T-helper 2 cell treated with Interferon-gamma antibody and Interleukin-4, amounts not matched to agents 100 ng/mL and 5 ng/mL, for 36 hours (primary cell): ENCODE data around the gene FAM221B. TPM values are rescaled to one million over a fixed set of nuclear protein-coding genes. Genes with fewer than 3 reads are reported as not detected.

Experiments used
- total RNA-seq: library from RNA; stranded (reverse); gene quantifications from 2 replicates; pipeline ENCODE4 v1.2.3, GENCODE V29; 2022

FAM221B gene
- total RNA-seq, 1 donor from 2014 or later = not detected

Other genes with a start within 250 kb of the FAM221B start
- gene TESK1, start 223.5 kb downstream of the FAM221B start, total RNA-seq = 30.0 and 33.1 TPM in 2 replicates
- 7.0 and 7.3 TPM in 2 replicates for gene CD72, start 210.3 kb downstream of the FAM221B start, total RNA-seq
- gene SIT1, start 177.8 kb downstream of the FAM221B start, total RNA-seq = 198 and 205 TPM in 2 replicates
- 5,282 and 6,266 TPM in 2 replicates for gene RMRP, start 170.7 kb downstream of the FAM221B start, total RNA-seq
- gene CCDC107, start 170.4 kb downstream of the FAM221B start, total RNA-seq = 25.6 and 27.2 TPM in 2 replicates
- gene ARHGEF39, start 163.5 kb downstream of the FAM221B start, total RNA-seq = 14.7 and 15.4 TPM in 2 replicates
- gene CA9, start 154.8 kb downstream of the FAM221B start, total RNA-seq = 0.27 and 0.30 TPM in 2 replicates
- gene TPM2, start 138.8 kb downstream of the FAM221B start, total RNA-seq = 5.9 and 6.0 TPM in 2 replicates
- gene TLN1, start 96.5 kb downstream of the FAM221B start, total RNA-seq = 360 and 382 TPM in 2 replicates
- gene CREB3, start 96.1 kb downstream of the FAM221B start, total RNA-seq = 18.0 and 19.9 TPM in 2 replicates
- gene GBA2, start 79.5 kb downstream of the FAM221B start, total RNA-seq = 54.1 and 62.3 TPM in 2 replicates
- 22.8 and 23.3 TPM in 2 replicates for gene RGP1, start 79.4 kb downstream of the FAM221B start, total RNA-seq
- gene MSMP, start 74.5 kb downstream of the FAM221B start, total RNA-seq = 0.55 TPM in 1 of 2 replicates, not detected in the other
- gene NPR2, start 37.1 kb downstream of the FAM221B start, total RNA-seq = 9.6 and 10.2 TPM in 2 replicates
- 0.95 and 1.4 TPM in 2 replicates for gene SPAG8, start 16.5 kb downstream of the FAM221B start, total RNA-seq
- gene HINT2, start 13.7 kb downstream of the FAM221B start, total RNA-seq = 55.0 and 55.7 TPM in 2 replicates
- gene TMEM8B, start 496 bp upstream of the FAM221B start, total RNA-seq = 1.7 and 2.6 TPM in 2 replicates
- not detected in 2 replicates for gene OR13J1, start 41.7 kb upstream of the FAM221B start, total RNA-seq
- gene HRCT1, start 77.5 kb upstream of the FAM221B start, total RNA-seq = not detected in 2 replicates
- gene SPAAR, start 80.8 kb upstream of the FAM221B start, total RNA-seq = not detected in 2 replicates
- not detected in 2 replicates for gene OR2S2, start 129.4 kb upstream of the FAM221B start, total RNA-seq
- gene RECK, start 208.2 kb upstream of the FAM221B start, total RNA-seq = 6.6 TPM in 2 replicates